Cardiac muscle cell (in vitro differentiated cells and primary cell): Measurements from ENCODE around the gene PCNX2. TPM values are rescaled to one million over a fixed set of nuclear protein-coding genes. Genes with fewer than 3 reads are reported as not detected.
"Not testable (repeated sequence)": the region's sequence is repeated elsewhere in the genome, so short reads cannot be mapped to it uniquely, and the experiment has no call there.

Experiments
- DNase-seq, 2 donors: peaks; one replicate each; pipeline versions ENCODE4 v3.0.0 to v3.0.0-alpha.2; 2010 to 2017; ENCODE audit warnings: low read depth in 1 of 2, low spot score in 1 of 2
- H3K27ac ChIP-seq: fragments of 200-600 bp; sonication (generic); 2 replicates; pipeline ENCODE4 v1.5.1; 2016
- H3K27me3 ChIP-seq: fragments of 200-600 bp; sonication (generic); 2 replicates; pipeline ENCODE4 v1.6.0; 2016; ENCODE audit warnings: control low read depth
- H3K36me3 ChIP-seq: fragments of 200-600 bp; sonication (generic); 2 replicates; pipeline ENCODE4 v1.5.1; 2016; ENCODE audit warnings: control low read depth
- H3K4me1 ChIP-seq: fragments of 200-600 bp; sonication (generic); 2 replicates; pipeline ENCODE4 v1.8.1; 2017; ENCODE audit warnings: low read depth, mild to moderate bottlenecking, mixed run types
- H3K4me3 ChIP-seq: fragments of 200-600 bp; sonication (generic); 2 replicates; pipeline ENCODE4 v1.5.1; 2016; ENCODE audit warnings: mild to moderate bottlenecking
- H3K9me3 ChIP-seq: fragments of 200-600 bp; sonication (generic); 2 replicates; pipeline ENCODE4 v1.5.1; 2017; ENCODE audit warnings: low read depth, mild to moderate bottlenecking, control low read depth
- polyA plus RNA-seq: library from polyadenylated mRNA; unstranded; fragments of >200 nt; fragmentation: Nextera tagmentation; extraction: Ambion mirVana; gene quantifications from 2 replicates; pipeline ENCODE4 v1.2.1, GENCODE V29; 2016
- total RNA-seq: library from RNA; depleted of rRNA; stranded (reverse); fragments of >200 nt; gene quantifications from 2 replicates; pipeline ENCODE4 v1.2.3, GENCODE V29; 2016
- TF ChIP-seq, protein P1 (sequence below): IDR thresholded peaks from 2 replicates; pipeline ENCODE4 v1.5.1; 2012; ENCODE audit warnings: low read depth, mild to moderate bottlenecking, low read length

Gene PCNX2
- total and polyA plus RNA-seq, 2 experiments from 2014 or later: 3.9 to 5.1 TPM

DNA sequence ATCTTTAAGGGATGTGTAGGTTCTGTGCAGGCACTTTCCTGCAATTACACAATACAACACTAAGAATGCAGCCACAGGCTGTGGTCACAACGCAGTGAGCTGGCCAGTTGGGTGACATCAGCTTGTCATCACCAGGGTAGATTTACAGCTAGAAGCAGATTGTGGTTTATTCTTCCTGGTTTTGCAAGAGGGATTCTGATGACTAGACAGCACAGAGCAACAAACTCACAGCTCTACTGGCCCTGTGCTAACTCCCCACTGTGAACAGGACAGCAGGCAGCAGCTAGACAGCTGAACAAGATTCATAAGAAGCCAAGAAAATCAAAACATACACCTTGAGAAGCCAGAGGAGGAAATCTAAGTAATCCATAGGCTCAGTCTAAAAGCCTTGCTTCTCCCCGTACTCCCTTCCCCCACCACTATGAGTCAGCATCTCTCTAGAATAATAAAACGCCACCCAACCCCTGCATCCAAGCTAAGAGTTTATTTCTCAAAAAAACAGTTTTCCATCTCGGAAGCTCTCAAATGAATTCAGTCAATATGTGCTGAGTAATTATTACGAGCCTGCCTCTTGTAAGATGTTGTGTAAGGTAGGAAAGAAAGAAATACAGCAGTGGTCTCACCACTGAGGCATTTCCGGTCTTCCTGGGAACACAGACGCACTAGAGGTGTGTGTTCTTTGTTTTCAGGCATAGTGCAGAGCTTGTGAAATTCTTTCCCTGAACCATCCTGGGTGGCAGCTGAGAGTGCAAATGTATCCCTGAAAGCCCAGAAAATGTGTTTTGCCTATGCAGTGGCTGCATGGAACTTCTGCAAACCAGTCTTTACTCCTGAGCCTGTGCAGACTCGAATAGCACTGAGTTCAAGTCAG, 182.3 kb downstream of the PCNX2 start:
- no peak overlapping the region for H3K4me3 ChIP-seq
- DNase-seq: peak; percentile 36 to 100
- H3K27ac ChIP-seq: peak overlapping the region; percentile 44
- no peaks in the 10 kb centered on the region for H3K9me3 ChIP-seq
- peaks cover 10% of the 10 kb centered on the region for H3K4me1 ChIP-seq
- TF ChIP-seq, protein P1, sequence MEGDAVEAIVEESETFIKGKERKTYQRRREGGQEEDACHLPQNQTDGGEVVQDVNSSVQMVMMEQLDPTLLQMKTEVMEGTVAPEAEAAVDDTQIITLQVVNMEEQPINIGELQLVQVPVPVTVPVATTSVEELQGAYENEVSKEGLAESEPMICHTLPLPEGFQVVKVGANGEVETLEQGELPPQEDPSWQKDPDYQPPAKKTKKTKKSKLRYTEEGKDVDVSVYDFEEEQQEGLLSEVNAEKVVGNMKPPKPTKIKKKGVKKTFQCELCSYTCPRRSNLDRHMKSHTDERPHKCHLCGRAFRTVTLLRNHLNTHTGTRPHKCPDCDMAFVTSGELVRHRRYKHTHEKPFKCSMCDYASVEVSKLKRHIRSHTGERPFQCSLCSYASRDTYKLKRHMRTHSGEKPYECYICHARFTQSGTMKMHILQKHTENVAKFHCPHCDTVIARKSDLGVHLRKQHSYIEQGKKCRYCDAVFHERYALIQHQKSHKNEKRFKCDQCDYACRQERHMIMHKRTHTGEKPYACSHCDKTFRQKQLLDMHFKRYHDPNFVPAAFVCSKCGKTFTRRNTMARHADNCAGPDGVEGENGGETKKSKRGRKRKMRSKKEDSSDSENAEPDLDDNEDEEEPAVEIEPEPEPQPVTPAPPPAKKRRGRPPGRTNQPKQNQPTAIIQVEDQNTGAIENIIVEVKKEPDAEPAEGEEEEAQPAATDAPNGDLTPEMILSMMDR: no peak
- no peaks in the 10 kb centered on the region for H3K36me3 ChIP-seq
- no peaks in the 10 kb centered on the region for H3K27me3 ChIP-seq

DNA sequence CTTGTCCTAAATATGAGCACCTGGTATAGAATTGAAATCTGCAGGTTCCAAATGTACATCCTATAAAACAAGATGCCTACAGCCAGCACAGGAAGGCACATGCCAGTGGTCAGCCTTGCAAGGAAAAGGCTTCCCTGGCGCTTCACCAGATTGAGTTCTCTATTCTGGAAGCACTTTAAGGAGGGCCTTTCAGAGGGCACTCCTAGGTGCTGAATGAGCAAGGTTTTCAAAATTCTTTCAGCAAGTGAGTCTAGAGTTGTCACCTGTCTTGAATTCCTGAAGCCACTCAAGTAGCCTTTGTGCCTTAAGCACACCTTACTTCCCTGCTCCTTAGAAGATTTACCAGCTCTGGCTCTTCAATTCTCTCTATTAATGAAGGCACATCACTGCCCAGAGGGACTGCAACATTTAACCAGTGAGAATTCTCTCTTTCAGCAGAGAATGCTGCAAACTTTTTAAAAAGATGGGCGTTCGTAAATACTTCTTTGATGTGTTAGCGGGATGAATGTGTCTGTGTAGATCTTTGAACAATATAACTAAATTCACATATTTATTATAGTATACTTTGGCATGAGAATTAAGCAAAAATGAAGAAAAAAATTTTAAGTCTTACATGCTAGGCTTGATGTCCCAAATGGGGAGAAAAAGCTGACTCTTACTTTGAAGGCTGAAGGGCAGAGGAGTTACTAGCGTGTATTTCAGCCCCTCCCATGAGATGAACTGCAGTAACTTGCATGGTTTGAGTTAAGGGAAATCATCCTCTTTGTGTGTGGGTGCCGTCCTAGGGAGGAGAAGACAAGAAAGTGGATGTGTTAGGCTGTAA, 183.1 kb downstream of the PCNX2 start:
- no peaks in the 10 kb centered on the region for H3K36me3 ChIP-seq
- TF ChIP-seq, protein P1: no peak
- peak overlapping the region; percentile 44 for H3K27ac ChIP-seq
- H3K4me1 ChIP-seq: peaks cover 10% of the 10 kb centered on the region
- H3K4me3 ChIP-seq: no peak overlapping the region
- peak in 1 of 2 donors; percentile 44 for DNase-seq
- no peaks in the 10 kb centered on the region for H3K9me3 ChIP-seq
- H3K27me3 ChIP-seq: no peaks in the 10 kb centered on the region

DNA sequence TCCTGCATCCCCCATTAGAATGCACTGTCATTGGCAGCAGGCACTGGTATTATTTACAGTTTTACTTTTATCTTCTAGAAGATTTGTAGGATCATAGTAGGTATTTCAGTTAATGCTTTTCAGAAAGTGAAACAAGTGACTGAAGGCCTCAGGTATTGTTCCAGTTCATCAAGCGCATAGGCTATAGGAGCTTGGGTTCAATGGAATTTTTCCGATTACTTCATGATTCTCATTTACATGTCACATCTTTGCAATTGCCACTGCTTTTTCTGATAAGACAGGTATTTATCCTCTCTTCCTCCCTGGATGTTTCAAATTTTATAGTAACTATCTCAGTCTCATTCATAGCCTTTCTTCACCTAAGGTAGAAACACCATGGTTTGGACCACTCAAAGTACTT, 183.8 kb downstream of the PCNX2 start:
- H3K4me1 ChIP-seq: peaks cover 10% of the 10 kb centered on the region
- DNase-seq: no peak
- no peaks in the 10 kb centered on the region for H3K36me3 ChIP-seq
- TF ChIP-seq, protein P1: no peak
- no peak overlapping the region for H3K27ac ChIP-seq
- no peak overlapping the region for H3K4me3 ChIP-seq
- H3K27me3 ChIP-seq: no peaks in the 10 kb centered on the region
- H3K9me3 ChIP-seq: no peaks in the 10 kb centered on the region

- Histone ChIP-seq H3K9me3 (no peaks in the 10 kb centered on the region), H3K36me3 (no peaks in the 10 kb centered on the region), H3K4me3 (no peak overlapping the region), H3K4me1 (peaks cover 10% of the 10 kb centered on the region), H3K27me3 (no peaks in the 10 kb centered on the region), H3K27ac (no peak overlapping the region)
- DNase-seq: no peak
- TF ChIP-seq, protein P1: no peak
These were observed 186.4 kb downstream of the PCNX2 start for GRCh38 chr1:233109096-233109495.

DNA sequence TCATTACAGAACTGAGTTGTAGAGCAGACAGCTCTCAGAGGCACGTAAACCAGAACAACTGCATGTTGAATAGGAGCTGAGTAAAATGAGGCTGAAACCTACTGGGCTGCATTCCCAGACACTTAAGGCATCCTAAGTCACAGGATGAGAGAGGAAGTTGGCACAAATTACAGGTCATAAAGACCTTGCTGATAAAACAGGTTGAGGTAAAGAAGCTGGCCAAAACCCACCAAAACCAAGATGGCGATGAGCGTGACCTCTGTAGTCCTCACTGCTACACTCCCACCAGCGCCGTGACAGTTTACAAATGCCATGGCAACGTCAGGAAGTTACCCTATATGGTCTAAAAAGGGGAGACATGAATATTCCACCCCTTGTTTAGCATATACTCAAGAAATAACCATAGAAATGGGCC, 187.8 kb downstream of the PCNX2 start:
- not testable (repeated sequence) for H3K27ac ChIP-seq, H3K36me3 ChIP-seq, H3K27me3 ChIP-seq, H3K4me1 ChIP-seq, H3K9me3 ChIP-seq, H3K4me3 ChIP-seq
- DNase-seq: peak in 1 of 2 donors; percentile 41
